Progenitor cell of endocrine pancreas (in vitro differentiated cells): ENCODE results near the gene GFAP. TPM values are rescaled to one million over a fixed set of nuclear protein-coding genes. Genes with fewer than 3 reads are reported as not detected.

ENCODE experiments used
- DNase-seq: peaks from one replicate; pipeline ENCODE4 v3.0.0; 2021; ENCODE audit warnings: low spot score; ENCODE audit not compliant: unreplicated experiment
- H3K27ac Mint-ChIP-seq: 2 replicates; pipeline ENCODE4 v1.8.0; 2021; ENCODE audit warnings: mild to moderate bottlenecking, moderate library complexity, mixed read lengths
- H3K27me3 Mint-ChIP-seq: 2 replicates; pipeline ENCODE4 v1.8.0; 2021; ENCODE audit warnings: mixed read lengths
- H3K36me3 Mint-ChIP-seq: 2 replicates; pipeline ENCODE4 v1.8.0; 2022; ENCODE audit warnings: mixed read lengths; ENCODE audit not compliant: insufficient read depth
- H3K4me1 Mint-ChIP-seq: 2 replicates; pipeline ENCODE4 v1.8.0; 2021; ENCODE audit warnings: low read depth, mixed read lengths
- H3K4me3 Mint-ChIP-seq: 2 replicates; pipeline ENCODE4 v1.8.0; 2021; ENCODE audit warnings: low read depth, mild to moderate bottlenecking, moderate library complexity, mixed read lengths
- H3K9me3 Mint-ChIP-seq: 2 replicates; pipeline ENCODE4 v1.8.0; 2021; ENCODE audit warnings: low read depth, mixed read lengths
- CTCF ChIP-seq: fragments of 200-600 bp; sonication (generic); IDR thresholded peaks from one replicate; pipeline ENCODE4 v1.5.0; 2021; ENCODE audit warnings: antibody characterized with exemption, mild to moderate bottlenecking; ENCODE audit not compliant: unreplicated experiment
- total RNA-seq: library from RNA; stranded (reverse); gene quantifications from 2 replicates; pipeline ENCODE4 v1.2.1, GENCODE V29; 2021

GFAP gene
- total RNA-seq, 1 donor from 2014 or later, result not detected

GRCh38 chr17:44905006-44906000, 10.0 kb downstream of the GFAP start:
- Mint-ChIP-seq H3K9me3 (no peaks in the 10 kb centered on the region), H3K4me1 (no peaks in the 10 kb centered on the region), H3K27ac (no peak overlapping the region), H3K27me3 (peaks cover 21% of the 10 kb centered on the region), H3K36me3 (no peaks in the 10 kb centered on the region), H3K4me3 (no peak overlapping the region)
- no peak for DNase-seq
- no peak for TF ChIP-seq CTCF

- Mint-ChIP-seq H3K9me3 (no peaks in the 10 kb centered on the region), H3K36me3 (no peaks in the 10 kb centered on the region), H3K4me1 (peaks cover 5% of the 10 kb centered on the region), H3K27ac (no peak overlapping the region), H3K27me3 (peaks cover 17% of the 10 kb centered on the region), H3K4me3 (no peak overlapping the region)
- no peak for TF ChIP-seq CTCF
- no peak for DNase-seq
These were observed 11.0 kb downstream of the GFAP start for GRCh38 chr17:44904001-44904984.

GRCh38 chr17:44903012-44903685, 12.2 kb downstream of the GFAP start:
- Mint-ChIP-seq H3K27ac (no peak overlapping the region), H3K27me3 (peaks cover 10% of the 10 kb centered on the region), H3K4me3 (no peak overlapping the region), H3K4me1 (peaks cover 13% of the 10 kb centered on the region), H3K36me3 (no peaks in the 10 kb centered on the region), H3K9me3 (no peaks in the 10 kb centered on the region)
- no peak for TF ChIP-seq CTCF
- no peak for DNase-seq

GRCh38 chr17:44902135-44902760, 13.1 kb downstream of the GFAP start:
- H3K27ac Mint-ChIP-seq, result no peak overlapping the region
- no peak overlapping the region for H3K4me3 Mint-ChIP-seq
- no peak for TF ChIP-seq CTCF
- peaks cover 14% of the 10 kb centered on the region for H3K4me1 Mint-ChIP-seq
- no peaks in the 10 kb centered on the region for H3K9me3 Mint-ChIP-seq
- no peaks in the 10 kb centered on the region for H3K36me3 Mint-ChIP-seq
- peaks cover 4% of the 10 kb centered on the region for H3K27me3 Mint-ChIP-seq
- no peak for DNase-seq
